ENCODE results near the gene PACSIN1.
A peak's percentile ranks its signal among the peaks of the same experiment; 100 is the strongest.

Gene PACSIN1

DNA sequence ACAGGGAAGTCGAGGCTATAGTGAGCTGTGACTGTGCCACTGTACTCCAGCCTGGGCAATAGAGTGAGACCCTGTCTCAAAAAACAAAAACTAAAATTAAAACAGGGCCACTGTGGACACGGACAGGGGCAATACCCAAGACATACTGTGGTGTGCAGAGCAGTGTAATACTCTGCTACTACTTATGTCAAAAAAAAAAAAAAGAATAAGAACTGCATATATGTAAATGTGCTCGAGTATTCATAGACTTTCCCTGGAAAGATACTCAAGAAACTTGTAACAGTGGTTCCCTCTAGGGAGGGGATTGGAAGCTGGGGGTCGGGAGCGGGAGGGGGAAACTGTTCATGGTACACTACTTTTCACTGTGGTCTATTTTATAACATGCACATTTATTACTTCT, 74.3 kb downstream of the PACSIN1 start:
- no peak overlapping the region for H3K27ac ChIP-seq
- no peak overlapping the region for H3K4me3 ChIP-seq (ENCODE audit: low read depth, low read length)
- no peaks in the 10 kb centered on the region for H3K27me3 ChIP-seq (ENCODE audit: insufficient read depth, low read depth, severe bottlenecking)
- H3K36me3 ChIP-seq = no peaks in the 10 kb centered on the region
- H3K9me3 ChIP-seq (ENCODE audit: severe bottlenecking) = no peaks in the 10 kb centered on the region
- TF ChIP-seq, protein P1, sequence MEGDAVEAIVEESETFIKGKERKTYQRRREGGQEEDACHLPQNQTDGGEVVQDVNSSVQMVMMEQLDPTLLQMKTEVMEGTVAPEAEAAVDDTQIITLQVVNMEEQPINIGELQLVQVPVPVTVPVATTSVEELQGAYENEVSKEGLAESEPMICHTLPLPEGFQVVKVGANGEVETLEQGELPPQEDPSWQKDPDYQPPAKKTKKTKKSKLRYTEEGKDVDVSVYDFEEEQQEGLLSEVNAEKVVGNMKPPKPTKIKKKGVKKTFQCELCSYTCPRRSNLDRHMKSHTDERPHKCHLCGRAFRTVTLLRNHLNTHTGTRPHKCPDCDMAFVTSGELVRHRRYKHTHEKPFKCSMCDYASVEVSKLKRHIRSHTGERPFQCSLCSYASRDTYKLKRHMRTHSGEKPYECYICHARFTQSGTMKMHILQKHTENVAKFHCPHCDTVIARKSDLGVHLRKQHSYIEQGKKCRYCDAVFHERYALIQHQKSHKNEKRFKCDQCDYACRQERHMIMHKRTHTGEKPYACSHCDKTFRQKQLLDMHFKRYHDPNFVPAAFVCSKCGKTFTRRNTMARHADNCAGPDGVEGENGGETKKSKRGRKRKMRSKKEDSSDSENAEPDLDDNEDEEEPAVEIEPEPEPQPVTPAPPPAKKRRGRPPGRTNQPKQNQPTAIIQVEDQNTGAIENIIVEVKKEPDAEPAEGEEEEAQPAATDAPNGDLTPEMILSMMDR (IDR thresholded peaks at IDR 0.05; ENCODE audit: low read depth, low read length) = no peak
- DNase-seq = no peak

DNA sequence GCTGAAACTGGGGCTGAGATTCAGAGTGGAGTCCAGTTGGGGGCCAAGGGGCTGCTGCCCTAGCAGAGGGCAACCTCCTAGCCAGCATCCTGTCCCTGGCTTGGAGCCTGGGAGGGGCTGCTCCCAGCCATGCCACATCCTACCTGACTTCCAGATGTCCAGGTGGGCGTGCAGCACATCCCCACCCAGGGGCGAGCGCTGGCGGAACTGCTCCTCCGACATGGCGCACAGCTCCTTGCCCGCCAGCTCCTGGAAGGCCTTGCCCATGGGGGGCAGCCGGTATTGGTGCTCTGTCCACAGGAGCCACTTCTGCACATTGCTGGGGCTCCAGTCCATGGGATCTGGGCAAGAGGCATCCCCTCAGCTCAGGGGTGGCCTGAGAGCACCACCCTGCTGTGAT, 75.0 kb downstream of the PACSIN1 start:
- Histone ChIP-seq H3K9me3 (ENCODE audit: severe bottlenecking) (no peaks in the 10 kb centered on the region), H3K27me3 (ENCODE audit: insufficient read depth, low read depth, severe bottlenecking) (no peaks in the 10 kb centered on the region), H3K36me3 (no peaks in the 10 kb centered on the region), H3K4me3 (ENCODE audit: low read depth, low read length) (no peak overlapping the region), H3K27ac (no peak overlapping the region)
- TF ChIP-seq, protein P1 (IDR thresholded peaks at IDR 0.05; ENCODE audit: low read depth, low read length) = no peak
- DNase-seq = no peak

DNA sequence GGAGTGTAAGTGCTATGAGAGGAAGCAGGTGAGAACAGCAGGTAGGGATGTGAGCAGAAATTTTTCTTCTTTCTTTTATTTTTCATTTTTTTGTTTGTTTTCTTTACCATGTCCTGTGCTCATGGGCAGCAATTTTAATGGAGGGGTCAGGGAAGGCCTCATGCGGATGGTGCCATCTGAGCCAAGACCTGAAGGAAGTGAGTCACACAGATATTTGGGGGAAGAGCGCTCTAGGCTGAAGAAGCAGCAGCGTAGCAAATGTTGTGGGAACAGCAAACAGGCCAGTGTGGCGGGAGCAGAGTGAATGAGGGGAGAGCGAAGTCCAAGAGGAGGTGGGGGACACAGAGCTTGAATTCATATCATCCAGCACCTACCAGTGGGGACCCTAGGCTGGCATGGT, 77.5 kb downstream of the PACSIN1 start:
- TF ChIP-seq, protein P1 (IDR thresholded peaks at IDR 0.05; ENCODE audit: low read depth, low read length) = no peak
- H3K27ac ChIP-seq = no peak overlapping the region

DNA sequence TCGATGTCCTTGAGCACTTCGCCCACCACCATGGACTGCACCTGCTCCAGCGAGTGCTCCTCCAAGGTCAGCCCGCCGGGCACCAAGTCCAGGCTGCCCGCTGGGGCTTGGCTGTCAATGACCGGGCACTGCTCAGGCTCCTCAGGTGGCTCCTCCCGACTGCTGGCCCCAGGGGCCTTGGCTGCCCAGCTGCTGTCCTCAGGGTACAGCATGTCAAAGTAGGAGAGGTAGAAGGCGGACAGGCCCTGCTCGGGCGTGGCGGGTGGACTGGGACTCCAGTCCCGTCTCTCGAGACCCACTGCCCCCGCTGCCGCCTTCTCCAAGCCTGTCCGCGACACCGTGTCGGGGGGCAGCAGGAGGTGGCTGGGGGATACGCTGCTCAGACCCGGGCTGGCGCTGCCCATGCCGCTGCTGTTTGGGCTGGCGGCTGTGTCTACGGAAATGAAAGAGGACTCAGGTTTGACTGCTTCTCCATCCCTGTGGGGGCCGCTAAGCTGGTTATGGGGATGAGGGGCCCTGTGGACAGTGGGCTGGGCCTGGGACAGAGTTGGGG, 78.3 kb downstream of the PACSIN1 start:
- Histone ChIP-seq H3K27ac (no peak overlapping the region), H3K27me3 (ENCODE audit: insufficient read depth, low read depth, severe bottlenecking) (no peaks in the 10 kb centered on the region), H3K36me3 (no peaks in the 10 kb centered on the region), H3K9me3 (ENCODE audit: severe bottlenecking) (no peaks in the 10 kb centered on the region), H3K4me3 (ENCODE audit: low read depth, low read length) (no peak overlapping the region)
- DNase-seq = no peak
- TF ChIP-seq, protein P1 (IDR thresholded peaks at IDR 0.05; ENCODE audit: low read depth, low read length) = no peak

More for the DNA sequence above, 77.5 kb downstream of the PACSIN1 start:
- no peak overlapping the region for H3K4me3 ChIP-seq (ENCODE audit: low read depth, low read length)
- DNase-seq = no peak
- no peaks in the 10 kb centered on the region for H3K27me3 ChIP-seq (ENCODE audit: insufficient read depth, low read depth, severe bottlenecking)
- H3K36me3 ChIP-seq = no peaks in the 10 kb centered on the region
- H3K9me3 ChIP-seq (ENCODE audit: severe bottlenecking) = no peaks in the 10 kb centered on the region

DNA sequence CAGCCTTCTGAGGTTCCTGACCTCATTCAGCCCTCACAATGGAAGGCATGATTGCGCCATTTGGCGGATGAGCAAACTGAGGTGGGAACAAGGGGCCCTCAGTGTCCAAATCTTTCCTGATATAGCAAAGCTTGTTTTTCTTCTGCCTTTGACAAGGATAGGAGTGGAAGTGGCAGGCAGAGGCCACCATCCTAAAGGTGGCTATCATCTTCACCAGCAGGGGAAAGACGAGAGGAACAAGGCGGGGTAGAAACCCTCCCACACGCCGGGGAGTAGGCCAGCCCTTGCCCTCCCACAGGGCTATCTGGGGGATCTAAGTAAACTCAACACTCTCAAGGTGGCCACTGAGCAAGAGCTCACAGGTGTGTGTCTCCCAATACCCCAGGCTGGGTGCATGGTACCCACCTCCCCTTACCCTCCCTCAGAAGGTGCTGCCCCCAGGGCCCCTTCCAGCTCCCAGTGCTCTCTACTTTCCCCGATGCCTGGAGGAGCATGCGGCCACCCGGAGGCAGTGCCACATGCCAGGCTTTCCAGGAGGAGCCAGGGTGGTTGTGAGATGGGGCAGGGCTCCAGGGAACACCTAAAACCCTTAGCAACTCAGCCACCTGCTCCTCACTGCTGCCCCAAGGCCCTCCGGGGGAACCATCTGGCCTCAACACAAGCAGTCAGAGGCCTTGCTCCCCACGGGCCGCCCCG, 79.0 kb downstream of the PACSIN1 start:
- Histone ChIP-seq H3K9me3 (ENCODE audit: severe bottlenecking) (no peaks in the 10 kb centered on the region), H3K4me3 (ENCODE audit: low read depth, low read length) (no peak overlapping the region), H3K27ac (peak overlapping the region; percentile 51), H3K27me3 (ENCODE audit: insufficient read depth, low read depth, severe bottlenecking) (no peaks in the 10 kb centered on the region), H3K36me3 (no peaks in the 10 kb centered on the region)
- peak; percentile 83 for DNase-seq
- TF ChIP-seq, protein P1 (IDR thresholded peaks at IDR 0.05; ENCODE audit: low read depth, low read length) = no peak
